ENCODE data around the gene PIGK. TPM values are rescaled to one million over a fixed set of nuclear protein-coding genes. Genes with fewer than 3 reads are reported as not detected.

Gene PIGK
- polyA plus RNA-seq, 1 donor (not counting 4 experiments of a cell fraction or from before 2014, with no cell fraction given) = 29.4 TPM

GRCh38 chr1:77064246-77064645 is 155.0 kb downstream of the PIGK start:
- no peaks in the 10 kb centered on the region for H3K27me3 ChIP-seq (ENCODE audit: control insufficient read depth, extremely low read depth, insufficient read depth, low read length)
- H3K79me2 ChIP-seq (ENCODE audit: control insufficient read depth, insufficient read depth, low read length) = no peaks in the 10 kb centered on the region
- no peak overlapping the region for H3K4me2 ChIP-seq (ENCODE audit: control insufficient read depth, extremely low read depth, insufficient read depth, low read depth, low read length)
- no peak overlapping the region for H3K9ac ChIP-seq (ENCODE audit: control insufficient read depth, extremely low read depth, insufficient read depth, low read length)
- no peak overlapping the region for H3K4me3 ChIP-seq (ENCODE audit: control insufficient read depth in 2 of 3, extremely low read depth in 1 of 3, insufficient read depth in 2 of 3, low read depth in 1 of 3, low read length in 3 of 3)
- peaks cover 0 to 2% of the 10 kb centered on the region in 2 experiments for H3K36me3 ChIP-seq (ENCODE audit: control insufficient read depth in 2 of 2, extremely low read depth in 1 of 2, insufficient read depth in 2 of 2, low read length in 2 of 2)
- H3K9me1 ChIP-seq (ENCODE audit: control insufficient read depth, extremely low read depth, insufficient read depth, low read length) = no peaks in the 10 kb centered on the region
- no peaks in the 10 kb centered on the region for H3K9me3 ChIP-seq (ENCODE audit: control insufficient read depth, low read depth, low read length)
- TF ChIP-seq CTCF (optimal IDR thresholded peaks at IDR 0.05 in 1 of 3, IDR thresholded peaks at IDR 0.05 in 1 of 3, conservative IDR thresholded peaks at IDR 0.05 in 1 of 3; ENCODE audit: extremely low read depth in 1 of 3, insufficient read depth in 2 of 3, low read length in 3 of 3) = no peak
- H3K27ac ChIP-seq (ENCODE audit: control insufficient read depth, insufficient read depth, low read length) = no peak overlapping the region
- DNase-seq (ENCODE audit: low read depth, low spot score) (no peak), FAIRE-seq (no peak)
- H2AFZ ChIP-seq (ENCODE audit: control insufficient read depth, low read length) = no peak overlapping the region
- H4K20me1 ChIP-seq (ENCODE audit: control insufficient read depth, extremely low read depth, insufficient read depth, low read length) = no peaks in the 10 kb centered on the region
- dilution Hi-C loops (cut with MboI; ENCODE audit: extremely low pct_ligation_motif_present, low sequenced_read_pairs) = no loop called here
- H3K4me1 ChIP-seq (ENCODE audit: control insufficient read depth, extremely low read depth, insufficient read depth, low read length) = peaks cover 8% of the 10 kb centered on the region

- FAIRE-seq = peak; percentile 58
Measured at GRCh38 chr1:77063118-77063517, 156.1 kb downstream of the PIGK start.

More at GRCh38 chr1:77063118-77063517, 156.1 kb downstream of the PIGK start:
- Histone ChIP-seq H4K20me1 (ENCODE audit: control insufficient read depth, extremely low read depth, insufficient read depth, low read length) (no peaks in the 10 kb centered on the region), H3K4me1 (ENCODE audit: control insufficient read depth, extremely low read depth, insufficient read depth, low read length) (peaks cover 8% of the 10 kb centered on the region), H3K27me3 (ENCODE audit: control insufficient read depth, extremely low read depth, insufficient read depth, low read length) (no peaks in the 10 kb centered on the region), H2AFZ (ENCODE audit: control insufficient read depth, low read length) (no peak overlapping the region), H3K4me3 (ENCODE audit: control insufficient read depth in 2 of 3, extremely low read depth in 1 of 3, insufficient read depth in 2 of 3, low read depth in 1 of 3, low read length in 3 of 3) (no peak overlapping the region), H3K9me3 (ENCODE audit: control insufficient read depth, low read depth, low read length) (no peaks in the 10 kb centered on the region), H3K79me2 (ENCODE audit: control insufficient read depth, insufficient read depth, low read length) (no peaks in the 10 kb centered on the region), H3K9ac (ENCODE audit: control insufficient read depth, extremely low read depth, insufficient read depth, low read length) (no peak overlapping the region), H3K4me2 (ENCODE audit: control insufficient read depth, extremely low read depth, insufficient read depth, low read depth, low read length) (no peak overlapping the region), H3K27ac (ENCODE audit: control insufficient read depth, insufficient read depth, low read length) (no peak overlapping the region), H3K36me3 (ENCODE audit: control insufficient read depth in 2 of 2, extremely low read depth in 1 of 2, insufficient read depth in 2 of 2, low read length in 2 of 2) (peaks cover 0 to 2% of the 10 kb centered on the region in 2 experiments), H3K9me1 (ENCODE audit: control insufficient read depth, extremely low read depth, insufficient read depth, low read length) (no peaks in the 10 kb centered on the region)
- TF ChIP-seq CTCF (optimal IDR thresholded peaks at IDR 0.05 in 1 of 3, IDR thresholded peaks at IDR 0.05 in 1 of 3, conservative IDR thresholded peaks at IDR 0.05 in 1 of 3; ENCODE audit: extremely low read depth in 1 of 3, insufficient read depth in 2 of 3, low read length in 3 of 3) (no peak), EZH2 (IDR thresholded peaks at IDR 0.05; ENCODE audit: low read length) (no peak)
- dilution Hi-C loops (cut with MboI; ENCODE audit: extremely low pct_ligation_motif_present, low sequenced_read_pairs) = no loop called here
- no peak for DNase-seq (ENCODE audit: low read depth, low spot score)

Data from keratinocyte (primary cell).